Vagina (tissue), 2 donors: Measurements from ENCODE around the gene FAM32A. TPM values are rescaled to one million over a fixed set of nuclear protein-coding genes. Genes with fewer than 3 reads are reported as not detected.

ENCODE experiments used
- DNase-seq, 2 donors: peaks; one replicate each; pipeline ENCODE4 v3.0.0-alpha.2; 2017; ENCODE audit errors: extremely low spot score in 2 of 2
- H3K27ac ChIP-seq: fragments of 200-600 bp; sonication (generic); one replicate; pipeline ENCODE4 v1.5.1; 2019
- H3K27me3 ChIP-seq: fragments of 200-600 bp; sonication (generic); one replicate; pipeline ENCODE4 v1.5.1; 2019
- H3K36me3 ChIP-seq, 2 donors: fragments of 200-600 bp; sonication (generic); one replicate each; pipeline ENCODE4 v1.5.1; 2017 to 2019
- H3K4me1 ChIP-seq: fragments of 200-600 bp; sonication (generic); one replicate; pipeline ENCODE4 v1.5.1; 2019
- H3K4me3 ChIP-seq, 2 donors: fragments of 200-600 bp; sonication (generic); 1 replicate in 1 of 2; 2 replicates in 1 of 2; pipeline ENCODE4 v1.5.1; 2016 to 2019
- H3K9me3 ChIP-seq: fragments of 200-600 bp; sonication (generic); one replicate; pipeline ENCODE4 v1.5.1; 2019
- POLR2A ChIP-seq, 2 donors: fragments of 450-650 bp; IDR thresholded peaks; one replicate each; pipeline ENCODE4 v1.6.1; 2017; ENCODE audit warnings: antibody characterized with exemption in 2 of 2, mild to moderate bottlenecking in 2 of 2, moderate library complexity in 2 of 2
- POLR2AphosphoS5 ChIP-seq, 2 donors: sonication (generic); formaldehyde crosslinking; IDR thresholded peaks; one replicate each; pipeline ENCODE4 v1.9.0; 2017; ENCODE audit warnings: antibody characterized with exemption in 2 of 2, mild to moderate bottlenecking in 2 of 2, low read depth in 1 of 2; ENCODE audit not compliant: insufficient read depth in 1 of 2
- intact Hi-C: fragments of 100-400 bp; cut with DNase I; formaldehyde crosslinking; loops from one replicate; pipeline ENCODE4 v1.15.1; 2023
- total RNA-seq: library from RNA; depleted of rRNA; stranded (reverse); fragments of >200 nt; gene quantifications from one replicate; pipeline ENCODE4 v1.2.3, GENCODE V29; 2016
- TF ChIP-seq, protein P1 (sequence below), 3 experiments: fragments of 450-650 bp in 2 of 3; fragments of 200-600 bp in 1 of 3; sonication (generic) in 1 of 3; IDR thresholded peaks; one replicate each; pipeline ENCODE4 v1.5.1; 2017 to 2019; ENCODE audit warnings: antibody characterized with exemption in 3 of 3, mild to moderate bottlenecking in 2 of 3, moderate library complexity in 2 of 3

Gene FAM32A
- total RNA-seq, 1 donor from 2014 or later = 57.2 TPM

DNA sequence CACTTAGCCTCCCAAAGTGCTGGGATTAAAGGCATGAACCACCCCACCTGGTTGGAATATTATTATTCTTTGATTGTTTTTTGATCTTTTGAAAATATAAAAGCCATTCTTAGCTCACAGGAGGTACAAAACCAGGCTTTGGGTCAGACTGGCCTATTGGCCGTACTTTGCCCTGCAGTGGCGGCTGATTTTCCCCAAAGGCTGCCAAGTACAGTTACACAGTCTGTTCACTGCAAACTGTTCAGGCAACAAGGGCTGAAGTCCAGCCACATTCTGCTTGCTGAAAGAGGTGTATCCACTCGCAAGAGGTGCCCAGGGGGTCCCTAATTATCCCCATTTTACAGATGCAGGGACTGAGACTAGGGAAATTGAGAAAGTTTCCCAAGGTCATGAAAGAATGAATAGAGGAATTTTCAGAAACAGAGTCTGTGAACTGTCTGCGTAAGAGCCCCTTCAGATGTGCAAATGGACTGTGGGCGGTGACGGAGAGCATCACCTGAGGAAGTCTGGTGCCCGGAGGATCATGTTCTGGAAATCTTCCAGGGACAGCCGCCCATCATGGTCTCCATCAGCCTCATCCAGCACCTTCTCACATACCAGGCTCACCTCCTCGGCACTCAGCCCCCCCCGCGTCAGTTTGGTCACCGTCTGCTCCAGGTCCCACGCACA, 20.9 kb upstream of the FAM32A start:
- Histone ChIP-seq H3K36me3 (no peaks in the 10 kb centered on the region), H3K9me3 (no peaks in the 10 kb centered on the region), H3K4me1 (no peaks in the 10 kb centered on the region), H3K4me3 (no peak overlapping the region), H3K27ac (no peak overlapping the region), H3K27me3 (no peaks in the 10 kb centered on the region)
- TF ChIP-seq POLR2AphosphoS5 (IDR thresholded peaks at IDR 0.05; ENCODE audit: insufficient read depth in 1 of 2, low read depth in 1 of 2) = no peak
- no peak for TF ChIP-seq POLR2A (IDR thresholded peaks at IDR 0.05)
- no peak for DNase-seq
- intact Hi-C loops = no loop called here

GRCh38 chr19:16166417-16166816, 18.8 kb upstream of the FAM32A start:
- Histone ChIP-seq H3K27ac (no peak overlapping the region), H3K27me3 (no peaks in the 10 kb centered on the region), H3K4me3 (no peak overlapping the region), H3K36me3 (no peaks in the 10 kb centered on the region), H3K9me3 (no peaks in the 10 kb centered on the region), H3K4me1 (no peaks in the 10 kb centered on the region)
- TF ChIP-seq, protein P1, sequence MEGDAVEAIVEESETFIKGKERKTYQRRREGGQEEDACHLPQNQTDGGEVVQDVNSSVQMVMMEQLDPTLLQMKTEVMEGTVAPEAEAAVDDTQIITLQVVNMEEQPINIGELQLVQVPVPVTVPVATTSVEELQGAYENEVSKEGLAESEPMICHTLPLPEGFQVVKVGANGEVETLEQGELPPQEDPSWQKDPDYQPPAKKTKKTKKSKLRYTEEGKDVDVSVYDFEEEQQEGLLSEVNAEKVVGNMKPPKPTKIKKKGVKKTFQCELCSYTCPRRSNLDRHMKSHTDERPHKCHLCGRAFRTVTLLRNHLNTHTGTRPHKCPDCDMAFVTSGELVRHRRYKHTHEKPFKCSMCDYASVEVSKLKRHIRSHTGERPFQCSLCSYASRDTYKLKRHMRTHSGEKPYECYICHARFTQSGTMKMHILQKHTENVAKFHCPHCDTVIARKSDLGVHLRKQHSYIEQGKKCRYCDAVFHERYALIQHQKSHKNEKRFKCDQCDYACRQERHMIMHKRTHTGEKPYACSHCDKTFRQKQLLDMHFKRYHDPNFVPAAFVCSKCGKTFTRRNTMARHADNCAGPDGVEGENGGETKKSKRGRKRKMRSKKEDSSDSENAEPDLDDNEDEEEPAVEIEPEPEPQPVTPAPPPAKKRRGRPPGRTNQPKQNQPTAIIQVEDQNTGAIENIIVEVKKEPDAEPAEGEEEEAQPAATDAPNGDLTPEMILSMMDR (IDR thresholded peaks at IDR 0.05) = no peak
- TF ChIP-seq POLR2A (IDR thresholded peaks at IDR 0.05) (no peak), POLR2AphosphoS5 (IDR thresholded peaks at IDR 0.05; ENCODE audit: insufficient read depth in 1 of 2, low read depth in 1 of 2) (no peak)
- intact Hi-C loops = no loop called here
- DNase-seq = no peak

DNA sequence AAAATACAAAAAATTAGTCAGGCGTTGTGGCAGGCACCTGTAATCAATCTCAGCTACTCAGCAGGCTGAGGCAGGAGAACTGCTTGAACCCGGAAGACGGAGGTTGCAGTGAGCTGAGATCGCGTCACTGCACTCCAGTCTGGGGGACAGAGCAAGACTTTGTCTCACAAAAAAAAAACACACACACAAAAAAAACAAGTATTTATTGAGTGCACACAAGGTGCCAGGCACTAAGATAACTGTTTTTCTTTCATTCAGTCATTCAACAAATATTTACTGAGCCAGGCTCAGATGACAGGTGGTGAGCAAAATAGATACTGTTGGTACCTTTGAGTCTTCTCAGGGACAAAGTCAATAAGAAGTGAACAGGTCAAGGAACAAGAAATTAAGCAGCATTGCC, 18.2 kb upstream of the FAM32A start:
- no peak for TF ChIP-seq POLR2AphosphoS5 (IDR thresholded peaks at IDR 0.05; ENCODE audit: insufficient read depth in 1 of 2, low read depth in 1 of 2)
- TF ChIP-seq, protein P1 (IDR thresholded peaks at IDR 0.05) = no peak
- no peak for TF ChIP-seq POLR2A (IDR thresholded peaks at IDR 0.05)
- no peak overlapping the region for H3K4me3 ChIP-seq
- no peaks in the 10 kb centered on the region for H3K4me1 ChIP-seq
- H3K36me3 ChIP-seq = no peaks in the 10 kb centered on the region
- H3K27ac ChIP-seq = no peak overlapping the region
- intact Hi-C loops = no loop called here
- H3K27me3 ChIP-seq = no peaks in the 10 kb centered on the region
- no peaks in the 10 kb centered on the region for H3K9me3 ChIP-seq
- no peak for DNase-seq

DNA sequence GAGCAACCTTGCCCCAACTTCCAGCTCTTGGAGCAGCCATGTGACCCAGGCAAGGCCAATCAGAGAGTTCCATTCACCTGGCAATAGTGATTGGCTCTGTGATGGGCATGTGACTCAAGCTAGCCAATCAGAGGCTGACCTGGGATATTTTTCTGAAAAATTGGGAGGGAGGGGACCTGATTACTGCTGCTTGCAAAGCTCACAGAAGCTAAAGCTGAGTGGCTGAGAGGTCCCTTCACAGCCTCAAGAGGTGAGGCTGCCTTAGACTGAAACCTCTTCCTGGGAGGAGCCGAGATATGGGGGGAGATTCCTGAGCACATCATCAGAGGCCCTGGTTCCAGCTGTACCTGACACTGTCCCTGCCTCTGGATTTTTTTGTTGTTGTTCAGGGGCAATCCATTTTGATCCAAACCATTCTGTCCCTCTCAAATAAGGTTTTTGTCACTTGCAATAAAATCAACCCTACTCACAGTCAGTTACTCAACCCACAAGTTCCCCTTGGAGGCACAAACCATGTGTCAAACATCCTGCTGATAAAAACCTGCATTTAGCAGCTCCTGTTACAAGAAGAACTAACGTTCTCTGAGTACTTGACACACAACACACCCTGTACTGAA, 16.6 kb upstream of the FAM32A start:
- Histone ChIP-seq H3K9me3 (no peaks in the 10 kb centered on the region), H3K4me3 (no peak overlapping the region), H3K27me3 (no peaks in the 10 kb centered on the region), H3K4me1 (no peaks in the 10 kb centered on the region), H3K27ac (no peak overlapping the region), H3K36me3 (no peaks in the 10 kb centered on the region)
- no peak for TF ChIP-seq POLR2AphosphoS5 (IDR thresholded peaks at IDR 0.05; ENCODE audit: insufficient read depth in 1 of 2, low read depth in 1 of 2)
- TF ChIP-seq POLR2A (IDR thresholded peaks at IDR 0.05) = no peak
- TF ChIP-seq, protein P1 (IDR thresholded peaks at IDR 0.05) = no peak
- intact Hi-C loops = no loop called here
- no peak for DNase-seq

DNA sequence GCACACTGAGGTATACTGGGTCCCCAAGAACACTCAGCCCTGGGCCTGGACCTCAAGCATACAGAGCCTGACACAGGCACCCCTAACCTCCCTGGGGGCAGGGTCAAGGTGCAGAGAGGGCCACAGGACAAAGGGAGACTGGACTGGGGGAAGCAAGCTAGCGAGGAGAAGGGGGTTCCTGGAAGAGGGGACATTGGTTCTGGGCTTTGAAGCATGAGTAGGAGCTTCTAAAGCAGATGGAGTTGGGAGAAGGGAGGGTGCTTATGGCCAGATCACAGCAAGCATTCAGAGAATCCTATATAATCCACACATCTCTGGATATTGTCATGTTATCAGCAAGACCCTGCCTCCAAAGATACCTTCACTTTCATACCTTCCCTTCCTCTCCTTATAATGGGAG, 15.1 kb upstream of the FAM32A start:
- Histone ChIP-seq H3K9me3 (no peaks in the 10 kb centered on the region), H3K4me3 (no peak overlapping the region), H3K27ac (no peak overlapping the region), H3K4me1 (no peaks in the 10 kb centered on the region), H3K36me3 (no peaks in the 10 kb centered on the region), H3K27me3 (no peaks in the 10 kb centered on the region)
- no peak for DNase-seq
- TF ChIP-seq, protein P1 (IDR thresholded peaks at IDR 0.05) = no peak
- TF ChIP-seq POLR2AphosphoS5 (IDR thresholded peaks at IDR 0.05; ENCODE audit: insufficient read depth in 1 of 2, low read depth in 1 of 2) = no peak
- no peak for TF ChIP-seq POLR2A (IDR thresholded peaks at IDR 0.05)
- intact Hi-C loops = no loop called here
